Measurements from ENCODE around the gene ATRX. TPM values are rescaled to one million over a fixed set of nuclear protein-coding genes. Genes with fewer than 3 reads are reported as not detected.

Gene ATRX
- total and polyA plus RNA-seq, 2 of the 8 experiments (the other 6 are each of a cell fraction or from before 2014, with no cell fraction given), result 28.4 to 97.8 TPM

GRCh38 chrX:77484045-77484444, 302.0 kb downstream of the ATRX start:
- H3K56ac ChIP-seq (replicated peaks; ENCODE audit: insufficient read length, low read depth, low read length), result no peak overlapping the region
- no peak overlapping the region for H3K4me3 ChIP-seq (ENCODE audit: extremely low read depth in 1 of 4, insufficient read depth in 2 of 4, low read depth in 3 of 4, low read length in 4 of 4)
- H2AFZ ChIP-seq (ENCODE audit: low read length), result no peak overlapping the region
- H3K23ac ChIP-seq (ENCODE audit: insufficient read length), result no peak overlapping the region
- H3K14ac ChIP-seq (ENCODE audit: insufficient read length), result no peak overlapping the region
- no peak overlapping the region for H4K5ac ChIP-seq (ENCODE audit: insufficient read length, low read depth, low read length)
- FAIRE-seq (no peak), DNase-seq (ENCODE audit: low read depth in 1 of 2, low spot score in 2 of 2) (no peak)
- H3K27ac ChIP-seq (ENCODE audit: low read depth, low read length), result no peak overlapping the region
- no peak overlapping the region for H2BK120ac ChIP-seq (replicated peaks; ENCODE audit: low read depth, low read length)
- no peaks in the 10 kb centered on the region for H4K20me1 ChIP-seq (replicated peaks in 1 of 2; ENCODE audit: control insufficient read depth in 1 of 2, insufficient read depth in 2 of 2, low read length in 2 of 2)
- no peaks in the 10 kb centered on the region for H3K79me1 ChIP-seq (ENCODE audit: low read depth, low read length)
- H3K9me3 ChIP-seq (ENCODE audit: insufficient read depth in 2 of 2, low read depth in 1 of 2, low read length in 1 of 2), result no peaks in the 10 kb centered on the region
- ChIA-PET CTCF (ENCODE audit: partially characterized antibody) (no interaction called here), POLR2A (ENCODE audit: partially characterized antibody) (no interaction called here)
- no peaks in the 10 kb centered on the region for H3K79me2 ChIP-seq (ENCODE audit: control insufficient read depth in 1 of 2, insufficient read depth in 2 of 2, low read length in 2 of 2)
- H2BK5ac ChIP-seq (ENCODE audit: low read depth, low read length), result no peak overlapping the region
- H3K4ac ChIP-seq (replicated peaks; ENCODE audit: insufficient read length, low read depth, low read length), result no peak overlapping the region
- no peak overlapping the region for H2AK5ac ChIP-seq (ENCODE audit: low read depth, low read length)
- H3K4me1 ChIP-seq (replicated peaks in 1 of 4; ENCODE audit: control insufficient read depth in 3 of 4, insufficient read depth in 4 of 4, low read length in 3 of 4), result no peaks in the 10 kb centered on the region
- WGBS, 2 experiments (ENCODE audit: extremely low coverage in 1 of 2, insufficient coverage in 1 of 2, insufficient read length in 1 of 2, insufficient replicate concordance in 2 of 2, low coverage in 1 of 2, low lambda C conversion rate in 2 of 2, missing lambda C conversion rate in 1 of 2), result 91% methylated on average over 5 of the region's 5 CpGs; no CpG with 5 or more reads in 1 of the 2 experiments
- H3K18ac ChIP-seq (ENCODE audit: extremely low read depth, low read length), result no peak overlapping the region
- H3K27me3 ChIP-seq (replicated peaks in 1 of 4; ENCODE audit: control insufficient read depth in 3 of 4, extremely low read depth in 1 of 4, insufficient read depth in 3 of 4, low read length in 3 of 4), result no peaks in the 10 kb centered on the region
- H2BK12ac ChIP-seq (ENCODE audit: low read depth, low read length), result no peak overlapping the region
- no peak overlapping the region for H3K4me2 ChIP-seq (ENCODE audit: insufficient read depth in 1 of 2, low read depth in 2 of 2, low read length in 2 of 2)
- no peaks in the 10 kb centered on the region for H3K36me3 ChIP-seq (ENCODE audit: control insufficient read depth in 2 of 4, insufficient read depth in 4 of 4, low read length in 3 of 4)
- no peak overlapping the region for H2BK15ac ChIP-seq (ENCODE audit: low read length)
- TF ChIP-seq BRCA1 (IDR thresholded peaks at IDR 0.05; ENCODE audit: low read depth, low read length), result no peak
- no peak for TF ChIP-seq RBBP5 (IDR thresholded peaks at IDR 0.05; ENCODE audit: borderline replicate concordance, low read depth, low read length)
- TF ChIP-seq JUN (IDR thresholded peaks at IDR 0.05; ENCODE audit: low read depth, low read length), result no peak
- TF ChIP-seq BACH1 (IDR thresholded peaks at IDR 0.05; ENCODE audit: low read length), result no peak
- TF ChIP-seq NRF1 (IDR thresholded peaks at IDR 0.05; ENCODE audit: low read depth, low read length), result no peak
- no peak for TF ChIP-seq SP4 (IDR thresholded peaks at IDR 0.05; ENCODE audit: low read length)
- TF ChIP-seq SUZ12 (IDR thresholded peaks at IDR 0.05; ENCODE audit: low read length), result no peak
- no peak for TF ChIP-seq EGR1 (IDR thresholded peaks at IDR 0.05; ENCODE audit: borderline replicate concordance, low read depth, low read length)
- no peak for TF ChIP-seq RNF2 (IDR thresholded peaks at IDR 0.05; ENCODE audit: borderline replicate concordance, low read depth, low read length, missing control alignments, poor library complexity, severe bottlenecking)
- no peak overlapping the region for H4K8ac ChIP-seq (ENCODE audit: extremely low read depth, insufficient read depth, low read length)
- no peaks in the 10 kb centered on the region for H3K23me2 ChIP-seq (ENCODE audit: low read depth, low read length)
- no peak overlapping the region for H3K9ac ChIP-seq (replicated peaks in 1 of 4; ENCODE audit: extremely low read depth in 1 of 4, low read depth in 3 of 4, low read length in 3 of 4)
- no peak overlapping the region for H2BK20ac ChIP-seq (ENCODE audit: low read length)
- no peak overlapping the region for H4K91ac ChIP-seq (replicated peaks; ENCODE audit: insufficient read length, low read length)

All from H1 (cell line).